HG02798 (cell line): ENCODE measurements around the gene KDM4B.

Experiments used
- ATAC-seq: cut with Tn5 transposase; IDR thresholded peaks from one replicate; pipeline ENCODE4 v1.9.1; 2021; ENCODE audit warnings: mild to moderate bottlenecking; ENCODE audit not compliant: unreplicated experiment, poor library complexity

Gene KDM4B

GRCh38 chr19:4983346-4984105 lies 14.6 kb downstream of the KDM4B start:
- ATAC-seq: no peak

DNA sequence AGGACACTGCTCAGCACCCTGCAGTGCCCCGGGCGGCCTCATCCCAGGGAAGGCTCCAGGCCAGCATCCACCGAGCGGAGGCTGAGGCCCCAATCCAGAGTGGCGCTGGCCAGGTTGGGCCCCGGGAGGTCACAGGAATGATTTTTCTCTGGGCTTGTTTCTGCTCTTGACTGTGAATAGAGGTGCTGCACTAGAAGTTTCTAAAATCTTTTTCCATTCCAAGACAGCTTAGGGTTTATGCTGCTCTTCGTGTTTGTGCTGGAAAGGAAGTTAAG lies 15.1 kb downstream of the KDM4B start:
- no peak for ATAC-seq

DNA sequence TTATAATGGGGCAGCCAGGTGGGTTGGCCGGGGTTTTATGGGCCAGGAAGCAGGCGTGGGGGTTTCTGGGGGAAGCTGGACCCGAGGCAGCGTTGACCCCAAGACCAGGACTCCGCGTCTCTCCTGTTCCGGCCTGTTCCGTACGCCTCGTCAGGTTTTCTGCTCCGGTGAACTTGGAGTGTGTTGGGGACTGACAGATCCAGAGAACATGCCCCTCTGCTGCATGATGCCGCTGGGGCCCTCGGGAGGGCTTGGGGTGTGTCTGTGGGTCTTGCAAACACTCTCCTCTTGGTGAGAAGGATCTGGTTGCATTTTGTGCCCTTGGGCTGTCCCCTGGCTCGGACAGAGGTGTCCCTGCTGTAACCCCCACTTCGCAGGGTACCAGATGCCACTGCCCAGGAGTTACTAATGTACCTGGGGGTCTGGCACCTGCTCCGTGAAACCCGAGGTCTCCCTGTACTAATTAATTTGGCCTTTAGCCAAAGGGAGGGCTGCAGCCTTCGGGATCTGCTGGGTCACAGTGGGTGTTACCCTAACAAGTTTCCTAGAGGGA lies 15.6 kb downstream of the KDM4B start:
- no peak for ATAC-seq

DNA sequence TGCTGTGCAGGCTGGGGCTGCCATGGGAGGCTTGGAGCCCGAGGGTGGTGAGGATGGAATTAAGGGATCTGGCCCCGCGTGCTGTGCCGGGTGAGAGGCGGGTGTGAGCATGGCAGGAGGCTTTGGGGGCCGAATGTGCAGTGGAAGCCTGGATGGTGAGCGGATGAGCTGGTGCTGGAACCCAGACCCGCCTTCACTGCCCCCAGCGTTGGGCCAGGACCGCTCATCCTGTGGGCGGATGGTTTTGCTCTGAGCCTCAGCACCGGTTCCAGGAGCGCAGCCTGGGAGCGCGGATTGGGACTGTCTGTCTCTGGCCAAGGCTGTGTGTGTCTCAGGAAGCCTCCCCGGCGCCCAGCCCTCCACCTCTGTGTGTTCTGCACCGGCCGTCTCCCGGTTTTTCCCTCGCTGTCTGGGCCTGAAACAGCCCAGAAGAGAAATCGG lies 16.7 kb downstream of the KDM4B start:
- no peak for ATAC-seq

- no peak for ATAC-seq
Measured at GRCh38 chr19:4986056-4986455, 17.1 kb downstream of the KDM4B start.

GRCh38 chr19:4986471-4986891 lies 17.6 kb downstream of the KDM4B start:
- ATAC-seq: no peak

- ATAC-seq: no peak
Measured at GRCh38 chr19:4987256-4987655, 18.3 kb downstream of the KDM4B start.

DNA sequence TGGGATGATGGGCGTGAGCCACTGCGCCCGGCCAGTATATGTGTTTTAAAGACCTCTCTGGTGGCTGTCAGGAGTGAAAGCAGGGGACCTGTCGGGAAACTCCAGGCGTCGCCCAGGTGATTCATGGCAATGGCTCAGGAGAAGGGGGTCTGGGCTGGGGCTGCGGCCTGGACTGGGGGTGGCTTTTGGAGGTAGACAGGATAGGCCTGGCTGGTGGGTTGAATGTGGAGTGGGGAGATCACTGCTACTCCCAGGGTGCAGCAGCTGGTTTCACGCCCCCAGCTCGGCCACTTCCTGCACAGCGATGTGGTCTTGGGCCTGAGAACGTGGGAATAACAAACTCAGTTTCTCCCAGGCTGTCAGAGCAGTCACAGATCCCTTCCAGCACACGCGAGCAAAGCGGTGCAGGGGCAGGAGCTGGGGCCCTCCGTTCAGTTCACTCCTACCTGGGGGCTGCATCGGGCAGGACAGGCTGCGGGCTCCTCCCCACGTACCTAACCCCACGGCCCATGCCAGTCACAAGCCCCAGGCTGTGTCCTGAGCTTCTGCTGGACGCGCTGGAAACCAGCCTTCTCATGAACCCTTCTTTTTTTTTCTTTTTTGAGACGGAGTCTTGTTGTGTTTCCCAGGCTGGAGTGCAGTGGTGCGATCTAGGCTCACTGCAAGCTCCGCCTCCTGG lies 18.9 kb downstream of the KDM4B start:
- no peak for ATAC-seq

- no peak for ATAC-seq
Measured at GRCh38 chr19:4988770-4989251, 19.9 kb downstream of the KDM4B start.

GRCh38 chr19:4990306-4990705 lies 21.4 kb downstream of the KDM4B start:
- no peak for ATAC-seq

DNA sequence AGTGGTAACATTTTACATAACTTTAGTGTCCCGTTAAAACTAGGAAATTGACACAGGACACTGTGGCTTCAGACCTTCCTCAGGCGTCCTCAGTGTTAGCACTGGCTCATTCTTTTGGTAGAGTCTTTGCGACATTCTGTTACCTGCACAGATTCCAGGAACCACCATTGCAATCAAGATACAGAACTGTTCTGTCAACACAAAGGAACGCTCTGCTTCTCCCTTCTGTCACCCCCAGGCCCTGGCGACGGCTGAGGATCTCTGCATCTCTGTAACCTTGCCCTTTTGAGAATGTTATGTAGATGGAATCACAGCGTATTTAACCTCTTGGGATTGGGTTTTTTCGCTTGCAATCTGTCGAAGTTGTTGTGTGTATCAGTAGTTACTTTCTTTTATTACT lies 22.6 kb downstream of the KDM4B start:
- no peak for ATAC-seq

DNA sequence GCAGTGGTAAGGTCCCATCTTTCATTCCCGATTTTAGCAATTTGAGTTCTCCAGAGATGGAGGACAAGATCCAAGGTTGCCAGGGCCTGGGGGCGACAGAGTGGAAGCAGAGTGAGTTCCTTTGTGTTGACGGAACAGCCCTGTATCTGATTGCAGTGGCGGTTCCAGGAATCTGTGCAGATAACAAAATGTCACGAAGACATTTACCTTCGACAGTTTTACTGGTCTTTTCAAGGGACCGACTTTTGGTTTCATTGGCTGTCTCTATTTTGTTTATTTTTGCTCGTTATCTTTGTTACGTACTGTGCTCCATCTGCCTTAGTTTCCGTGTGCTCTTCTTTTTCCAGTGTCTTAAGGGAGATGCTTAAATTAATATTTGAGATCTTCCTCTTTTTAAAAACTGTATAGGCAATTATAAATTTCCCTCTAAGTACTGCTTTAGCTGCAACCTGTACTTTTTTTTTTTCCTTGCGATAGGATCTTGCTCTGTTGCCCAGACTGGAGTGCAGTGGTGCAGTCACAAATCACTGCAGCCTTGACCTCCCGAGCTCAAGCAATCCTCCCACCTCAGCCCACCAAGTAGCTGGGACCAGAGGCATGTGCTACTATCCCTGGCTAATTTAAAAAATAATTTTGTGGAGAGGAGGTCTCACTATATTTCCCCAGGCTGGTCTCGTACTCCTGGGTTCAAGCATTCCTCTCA lies 23.2 kb downstream of the KDM4B start:
- ATAC-seq: no peak

DNA sequence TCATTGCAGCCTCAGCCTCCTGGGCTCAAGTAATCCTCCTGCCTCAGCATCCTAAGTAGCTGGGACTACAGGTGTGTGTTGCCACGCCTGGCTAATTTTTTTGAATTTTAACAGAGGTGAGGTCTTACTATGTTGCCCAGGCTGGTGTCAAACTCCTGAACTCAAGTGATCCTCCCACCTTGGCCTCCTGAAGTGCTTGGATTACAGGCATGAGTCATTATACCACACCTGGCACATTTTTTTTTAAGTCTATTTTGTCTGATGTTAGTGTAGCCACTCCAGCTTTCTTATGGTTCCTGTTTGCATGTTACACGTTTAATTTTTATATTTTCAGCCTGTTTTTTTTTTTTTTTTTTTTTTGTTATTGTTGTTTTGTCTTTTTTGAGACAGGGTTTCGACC lies 24.8 kb downstream of the KDM4B start:
- ATAC-seq: no peak

- ATAC-seq: no peak
Measured at GRCh38 chr19:4996701-4997100, 27.8 kb downstream of the KDM4B start.

DNA sequence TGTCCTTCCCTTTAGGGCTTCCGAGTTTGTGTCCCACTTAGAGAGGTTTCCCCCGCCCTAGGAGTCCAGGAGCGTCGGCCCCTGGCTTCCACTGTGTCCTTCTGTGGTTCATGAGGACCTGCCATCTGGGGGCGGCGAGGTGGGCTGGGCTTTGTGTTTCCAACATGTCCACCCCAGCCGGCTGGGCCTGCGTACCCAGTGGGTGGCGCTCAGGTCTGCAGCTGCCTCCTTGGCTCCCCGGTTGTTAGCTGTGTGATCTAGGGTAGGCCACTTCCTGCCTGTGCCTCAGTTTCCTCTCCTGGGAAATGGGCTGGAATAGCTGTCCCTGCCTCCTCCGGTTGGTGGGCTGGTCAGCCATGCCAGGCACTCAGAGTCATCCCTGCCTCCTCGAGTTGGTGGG lies 28.4 kb downstream of the KDM4B start:
- no peak for ATAC-seq

DNA sequence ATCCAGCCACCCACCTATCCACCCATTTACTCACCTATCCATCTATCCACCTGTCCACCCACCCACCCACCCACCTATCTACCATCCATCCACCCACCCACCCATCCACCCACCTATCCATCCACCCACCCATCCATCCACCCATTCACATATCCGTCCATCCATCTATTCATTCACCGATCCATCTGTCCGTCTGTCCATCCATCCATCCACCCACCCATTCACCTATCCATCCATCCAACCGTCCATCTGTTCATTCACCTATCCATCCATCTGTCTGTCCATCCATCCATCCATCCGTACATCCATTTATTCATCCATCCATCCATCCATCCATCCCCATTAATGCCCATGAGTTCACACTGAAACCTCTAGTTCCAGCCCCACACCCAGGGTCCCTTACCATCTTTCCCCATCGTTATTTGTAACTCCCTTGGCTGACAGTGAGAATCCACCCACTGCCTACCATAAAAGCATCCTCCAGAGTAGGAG lies 31.3 kb downstream of the KDM4B start:
- ATAC-seq: no peak

DNA sequence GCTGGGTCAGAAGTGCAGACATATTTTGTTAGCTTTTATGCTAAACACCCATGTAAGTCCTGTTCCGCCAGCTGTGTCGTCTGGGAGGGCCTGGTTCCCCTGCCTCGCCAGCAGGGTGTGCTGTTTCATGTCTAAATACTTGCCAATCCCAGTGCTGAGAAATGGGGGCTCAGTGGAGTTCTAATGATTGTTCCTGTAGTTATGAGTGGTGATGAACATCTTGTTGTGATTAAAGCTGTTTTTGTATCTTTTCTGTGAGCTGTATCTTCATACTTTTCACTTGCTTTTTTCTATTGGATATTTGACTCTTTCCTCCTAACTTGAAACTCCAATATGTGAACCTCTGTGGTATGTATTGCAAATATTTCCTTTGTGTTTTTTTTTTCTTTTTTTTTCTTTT lies 32.7 kb downstream of the KDM4B start:
- ATAC-seq: no peak

DNA sequence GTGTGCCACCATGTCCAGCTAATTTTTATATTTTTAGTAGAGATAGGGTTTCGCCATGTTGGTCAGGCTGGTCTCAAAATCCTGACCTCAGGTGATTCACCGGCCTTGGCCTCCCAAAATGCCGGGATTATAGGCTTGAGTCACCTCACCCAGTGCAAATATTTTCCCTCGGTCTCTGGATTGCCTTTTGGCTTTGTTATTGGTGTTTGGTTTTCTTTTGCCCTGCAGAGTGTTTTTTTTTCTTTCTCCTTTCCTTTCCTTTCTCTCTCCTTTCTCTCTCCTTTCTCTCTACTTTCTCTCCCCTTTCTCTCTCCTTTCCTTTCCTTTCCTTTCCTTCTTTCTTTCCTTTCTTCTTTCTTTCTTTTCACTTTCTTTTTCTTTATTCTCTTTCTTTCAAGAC lies 33.2 kb downstream of the KDM4B start:
- no peak for ATAC-seq

- ATAC-seq: no peak
Measured at GRCh38 chr19:5003781-5004180, 34.9 kb downstream of the KDM4B start.

- ATAC-seq: no peak
Measured at GRCh38 chr19:5005096-5005495, 36.2 kb downstream of the KDM4B start.

DNA sequence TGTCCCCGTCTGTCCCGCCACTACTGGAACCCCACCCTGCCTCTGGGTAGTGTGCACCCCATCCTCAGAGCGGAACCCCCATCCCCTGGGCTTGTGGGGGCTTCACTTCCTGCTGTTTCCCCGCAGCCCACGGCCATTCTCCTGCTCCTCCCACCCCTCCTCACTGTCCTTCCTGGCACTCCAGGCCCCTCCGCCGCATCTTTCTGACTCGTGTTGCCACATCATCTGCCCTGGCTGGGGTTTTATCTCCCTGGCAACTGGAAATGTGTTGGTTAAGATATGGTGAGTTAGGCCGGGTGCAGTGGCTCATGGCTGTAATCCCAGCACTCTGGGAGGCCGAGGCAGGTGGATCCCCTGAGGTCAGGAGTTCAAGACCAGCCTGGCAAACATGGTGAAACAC lies 37.3 kb downstream of the KDM4B start:
- ATAC-seq: no peak
